HG03175 (cell line): Measurements from ENCODE around the gene ZIC4.

Source experiments
- ATAC-seq: cut with Tn5 transposase; IDR thresholded peaks from one replicate; pipeline ENCODE4 v1.9.1; 2021; ENCODE audit warnings: mild to moderate bottlenecking, moderate library complexity; ENCODE audit not compliant: unreplicated experiment

Gene ZIC4

GRCh38 chr3:147377412-147378367 is 28.7 kb downstream of the ZIC4 start:
- ATAC-seq = no peak

- no peak for ATAC-seq
Measured at GRCh38 chr3:147373301-147373700, 33.0 kb downstream of the ZIC4 start.

- no peak for ATAC-seq
Measured at GRCh38 chr3:147372525-147373027, 33.8 kb downstream of the ZIC4 start.

- no peak for ATAC-seq
Measured at GRCh38 chr3:147371771-147372340, 34.5 kb downstream of the ZIC4 start.

- ATAC-seq = no peak
Measured at GRCh38 chr3:147371140-147371539, 35.2 kb downstream of the ZIC4 start.

GRCh38 chr3:147370349-147370748 is 36.0 kb downstream of the ZIC4 start:
- ATAC-seq = no peak

GRCh38 chr3:147369661-147370123 is 36.7 kb downstream of the ZIC4 start:
- ATAC-seq = no peak

- ATAC-seq = no peak
Measured at GRCh38 chr3:147369231-147369630, 37.1 kb downstream of the ZIC4 start.

- ATAC-seq = no peak
Measured at GRCh38 chr3:147368561-147369221, 37.7 kb downstream of the ZIC4 start.

- ATAC-seq = no peak
Measured at GRCh38 chr3:147368151-147368550, 38.2 kb downstream of the ZIC4 start.

- ATAC-seq = no peak
Measured at GRCh38 chr3:147367676-147368075, 38.7 kb downstream of the ZIC4 start.

- ATAC-seq = no peak
Measured at GRCh38 chr3:147365196-147366115, 40.9 kb downstream of the ZIC4 start.

- ATAC-seq = no peak
Measured at GRCh38 chr3:147364771-147365170, 41.6 kb downstream of the ZIC4 start.

GRCh38 chr3:147361454-147362420 is 44.6 kb downstream of the ZIC4 start:
- no peak for ATAC-seq

- ATAC-seq = no peak
Measured at GRCh38 chr3:147360646-147361453, 45.5 kb downstream of the ZIC4 start.

- no peak for ATAC-seq
Measured at GRCh38 chr3:147360051-147360439, 46.3 kb downstream of the ZIC4 start.

- no peak for ATAC-seq
Measured at GRCh38 chr3:147359177-147360050, 46.9 kb downstream of the ZIC4 start.
